ENCODE results near the gene PRR33.

GRCh38 chr11:1927848-1928469 is 36.3 kb upstream of the PRR33 start:
- TF ChIP-seq CTCF (IDR thresholded peaks at IDR 0.05; ENCODE audit: borderline replicate concordance, extremely low read depth, low read length, poor library complexity, severe bottlenecking): no peak
- TF ChIP-seq EZH2 (IDR thresholded peaks at IDR 0.05; ENCODE audit: borderline replicate concordance, low read depth, low read length, severe bottlenecking): no peak

All from DND-41 (cell line).